HEK293 (cell line): Measurements from ENCODE around the gene CZIB.
"Not testable (repeated sequence)": the region's sequence is repeated elsewhere in the genome, so short reads cannot be mapped to it uniquely, and the experiment has no call there.

Experiments used
- CTCF ChIA-PET: fragments of 350-600 bp; formaldehyde crosslinking; extraction: SDS; loops from one replicate; lab custom pipeline; 2021; ENCODE audit warnings: antibody characterized with exemption; lab: Yijun Ruan, JAX
- POLR2A ChIA-PET: fragments of 300-600 bp; formaldehyde crosslinking; extraction: SDS; loops from one replicate; lab custom pipeline; 2020; ENCODE audit warnings: antibody characterized with exemption, inconsistent platforms; lab: Yijun Ruan, JAX
- H3K27ac ChIP-seq: fragments of 200-500 bp; sonication (Bioruptor generic); 2 replicates; pipeline ENCODE4 v1.5.1; 2014; ENCODE audit warnings: low read depth, low read length, control low read depth, inconsistent platforms; ENCODE audit errors: extremely low read depth
- H3K36me3 ChIP-seq, 2 experiments: fragments of 200-500 bp in 1 of 2; sonication (Bioruptor generic) in 1 of 2; 1 replicate in 1 of 2; 2 replicates in 1 of 2; pipeline ENCODE4 v1.5.1; 2014 to 2017; ENCODE audit warnings: inconsistent platforms in 2 of 2, low read length in 2 of 2; ENCODE audit not compliant: control insufficient read depth in 2 of 2, insufficient read depth in 1 of 2
- H3K4me1 ChIP-seq: fragments of 200-500 bp; sonication (Bioruptor generic); 2 replicates; pipeline ENCODE4 v1.5.1; 2014; ENCODE audit warnings: mild to moderate bottlenecking, low read length, inconsistent platforms; ENCODE audit not compliant: control insufficient read depth, insufficient read depth
- H3K4me3 ChIP-seq: 2 replicates; pipeline ENCODE4 v1.5.1; 2011; ENCODE audit warnings: low read depth, mild to moderate bottlenecking, control low read depth, low read length, moderate library complexity
- H3K9me3 ChIP-seq: fragments of 200-500 bp; sonication (Bioruptor generic); 2 replicates; pipeline ENCODE4 v1.5.1; 2014; ENCODE audit warnings: low read depth, low read length, inconsistent platforms; ENCODE audit not compliant: control insufficient read depth, insufficient read depth
- BCL11A ChIP-seq: fragments of 450-650 bp; formaldehyde crosslinking; IDR thresholded peaks from 2 replicates; pipeline ENCODE4 v1.5.1; 2016; ENCODE audit warnings: low read depth, missing biosample characterization, missing genetic modification characterization
- FEZF1 ChIP-seq: fragments of 450-650 bp; formaldehyde crosslinking; IDR thresholded peaks from 2 replicates; pipeline ENCODE4 v1.5.1; 2016; ENCODE audit warnings: missing biosample characterization, missing genetic modification characterization
- GFI1B ChIP-seq: fragments of 450-650 bp; formaldehyde crosslinking; IDR thresholded peaks from 2 replicates; pipeline ENCODE4 v1.5.1; 2016; ENCODE audit warnings: missing biosample characterization, missing genetic modification characterization
- MYNN ChIP-seq: fragments of 450-650 bp; formaldehyde crosslinking; IDR thresholded peaks from 2 replicates; pipeline ENCODE4 v1.5.1; 2016; ENCODE audit warnings: missing biosample characterization, missing genetic modification characterization, borderline replicate concordance
- SALL2 ChIP-seq: fragments of 450-650 bp; formaldehyde crosslinking; IDR thresholded peaks from 2 replicates; pipeline ENCODE4 v1.5.0; 2017; ENCODE audit warnings: missing biosample characterization, mild to moderate bottlenecking, missing genetic modification characterization, borderline replicate concordance
- YY1 ChIP-seq: fragments of 450-650 bp; formaldehyde crosslinking; IDR thresholded peaks from 2 replicates; pipeline ENCODE4 v1.5.1; 2018; ENCODE audit warnings: missing biosample characterization, missing genetic modification characterization
- YY2 ChIP-seq: fragments of 450-650 bp; formaldehyde crosslinking; IDR thresholded peaks from 2 replicates; pipeline ENCODE4 v1.5.1; 2016; ENCODE audit warnings: missing biosample characterization, missing genetic modification characterization
- ZNF221 ChIP-seq: fragments of 450-650 bp; formaldehyde crosslinking; IDR thresholded peaks from 2 replicates; pipeline ENCODE4 v1.5.1; 2017; ENCODE audit warnings: missing biosample characterization, missing genetic modification characterization, borderline replicate concordance
- ZNF292 ChIP-seq: fragments of 450-650 bp; formaldehyde crosslinking; IDR thresholded peaks from 2 replicates; pipeline ENCODE4 v1.5.1; 2016; ENCODE audit warnings: low read depth, missing biosample characterization, missing genetic modification characterization, borderline replicate concordance
- ZNF311 ChIP-seq: fragments of 450-650 bp; formaldehyde crosslinking; IDR thresholded peaks from 2 replicates; pipeline ENCODE4 v1.5.1; 2017; ENCODE audit warnings: missing biosample characterization, missing genetic modification characterization, borderline replicate concordance
- ZNF561 ChIP-seq: fragments of 450-650 bp; IDR thresholded peaks from 2 replicates; pipeline ENCODE4 v1.5.1; 2018; ENCODE audit warnings: missing biosample characterization, missing genetic modification characterization, borderline replicate concordance
- ZNF610 ChIP-seq: fragments of 450-650 bp; formaldehyde crosslinking; IDR thresholded peaks from 2 replicates; pipeline ENCODE4 v1.5.1; 2016; ENCODE audit warnings: missing biosample characterization, missing genetic modification characterization, borderline replicate concordance
- ZNF639 ChIP-seq: fragments of 450-650 bp; formaldehyde crosslinking; IDR thresholded peaks from 2 replicates; pipeline ENCODE4 v1.5.1; 2016; ENCODE audit warnings: missing biosample characterization, missing genetic modification characterization
- ZNF670 ChIP-seq: fragments of 450-650 bp; formaldehyde crosslinking; IDR thresholded peaks from 2 replicates; pipeline ENCODE4 v1.5.1; 2016; ENCODE audit warnings: missing biosample characterization, missing genetic modification characterization, low read depth
- ZNF701 ChIP-seq: fragments of 450-650 bp; formaldehyde crosslinking; IDR thresholded peaks from 2 replicates; pipeline ENCODE4 v1.5.1; 2016; ENCODE audit warnings: missing biosample characterization, missing genetic modification characterization
- ZNF768 ChIP-seq: fragments of 450-650 bp; formaldehyde crosslinking; IDR thresholded peaks from 2 replicates; pipeline ENCODE4 v1.5.1; 2018; ENCODE audit warnings: missing biosample characterization, mild to moderate bottlenecking, missing genetic modification characterization
- ZSCAN30 ChIP-seq: fragments of 450-650 bp; IDR thresholded peaks from 2 replicates; pipeline ENCODE4 v1.5.1; 2018; ENCODE audit warnings: missing biosample characterization, mild to moderate bottlenecking, missing genetic modification characterization, moderate library complexity
- TF ChIP-seq, protein P1 (sequence below): fragments of 450-650 bp; IDR thresholded peaks from 2 replicates; pipeline ENCODE4 v1.5.1; 2018; ENCODE audit warnings: missing biosample characterization, missing genetic modification characterization
- TF ChIP-seq, protein P2 (sequence below): fragments of 450-650 bp; formaldehyde crosslinking; IDR thresholded peaks from 2 replicates; pipeline ENCODE4 v1.5.1; 2016; ENCODE audit warnings: missing biosample characterization, missing genetic modification characterization

The CZIB gene

GRCh38 chr1:53186533-53186932, 33.9 kb downstream of the CZIB start:
- TF ChIP-seq ZSCAN30 (tag by site-specific recombination) (no peak), SALL2 (tag by site-specific recombination) (no peak), ZNF670 (no peak), ZNF768 (no peak), ZNF701 (tag by site-specific recombination) (no peak), ZNF561 (no peak)
- Histone ChIP-seq H3K4me3 (no peak overlapping the region), H3K27ac (no peak overlapping the region), H3K4me1 (no peaks in the 10 kb centered on the region), H3K36me3 (no peaks in the 10 kb centered on the region), H3K9me3 (no peaks in the 10 kb centered on the region)
- CTCF ChIA-PET = interaction anchor here (0.6 to 2.1 kb wide), 16 partner anchors 9 to 559 kb away, joined by 3 to 19 read pairs (median 4); no protein-coding TSS in a partner anchor
- POLR2A ChIA-PET = no interaction called here

DNA sequence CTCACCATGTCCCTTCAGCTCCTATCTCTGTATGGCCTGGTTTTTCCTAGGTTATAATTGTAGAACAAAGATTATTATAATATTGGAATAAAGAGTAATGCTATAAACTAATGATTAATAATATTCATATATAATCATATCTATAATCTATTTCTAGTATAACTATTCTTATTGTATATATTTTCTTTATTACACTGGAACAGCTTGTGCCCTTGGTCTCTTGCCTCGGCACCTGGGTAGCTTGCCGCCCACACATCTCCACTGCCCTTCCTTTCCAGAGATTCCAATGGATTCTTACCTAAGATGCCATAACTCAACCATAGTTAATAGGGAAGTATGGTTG, 34.5 kb downstream of the CZIB start:
- POLR2A ChIA-PET, H3K27ac ChIP-seq: not testable (repeated sequence)
- CTCF ChIA-PET = interaction anchor here (0.6 to 2.1 kb wide), 22 partner anchors 9 to 1285 kb away, joined by 3 to 19 read pairs (median 4); no protein-coding TSS in a partner anchor

GRCh38 chr1:53183095-53183990, 37.1 kb downstream of the CZIB start:
- Histone ChIP-seq H3K9me3 (no peaks in the 10 kb centered on the region), H3K36me3 (no peaks in the 10 kb centered on the region), H3K27ac (no peak overlapping the region), H3K4me1 (no peaks in the 10 kb centered on the region), H3K4me3 (no peak overlapping the region)
- POLR2A ChIA-PET = no interaction called here
- TF ChIP-seq ZNF639 (tag by site-specific recombination) (no peak), ZNF610 (tag by site-specific recombination) (no peak), ZNF311 (tag by site-specific recombination) (no peak), YY1 (no peak), ZNF221 (tag by site-specific recombination) (no peak), SALL2 (tag by site-specific recombination) (no peak), YY2 (tag by site-specific recombination) (no peak)
- TF ChIP-seq, protein P1, sequence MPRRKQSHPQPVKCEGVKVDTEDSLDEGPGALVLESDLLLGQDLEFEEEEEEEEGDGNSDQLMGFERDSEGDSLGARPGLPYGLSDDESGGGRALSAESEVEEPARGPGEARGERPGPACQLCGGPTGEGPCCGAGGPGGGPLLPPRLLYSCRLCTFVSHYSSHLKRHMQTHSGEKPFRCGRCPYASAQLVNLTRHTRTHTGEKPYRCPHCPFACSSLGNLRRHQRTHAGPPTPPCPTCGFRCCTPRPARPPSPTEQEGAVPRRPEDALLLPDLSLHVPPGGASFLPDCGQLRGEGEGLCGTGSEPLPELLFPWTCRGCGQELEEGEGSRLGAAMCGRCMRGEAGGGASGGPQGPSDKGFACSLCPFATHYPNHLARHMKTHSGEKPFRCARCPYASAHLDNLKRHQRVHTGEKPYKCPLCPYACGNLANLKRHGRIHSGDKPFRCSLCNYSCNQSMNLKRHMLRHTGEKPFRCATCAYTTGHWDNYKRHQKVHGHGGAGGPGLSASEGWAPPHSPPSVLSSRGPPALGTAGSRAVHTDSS = no peak
- CTCF ChIA-PET = interaction anchor here (0.5 to 3.1 kb wide), 24 partner anchors 8 to 710 kb away, joined by 3 to 20 read pairs (median 4); partner anchors contain the start of gene ZYG11A

More for the DNA sequence above, 34.5 kb downstream of the CZIB start:
- not testable (repeated sequence) for H3K4me1 ChIP-seq, H3K9me3 ChIP-seq, H3K4me3 ChIP-seq, H3K36me3 ChIP-seq

GRCh38 chr1:53182716-53183094, 37.7 kb downstream of the CZIB start:
- Histone ChIP-seq H3K4me3 (no peak overlapping the region), H3K4me1 (no peaks in the 10 kb centered on the region), H3K27ac (no peak overlapping the region), H3K9me3 (no peaks in the 10 kb centered on the region), H3K36me3 (no peaks in the 10 kb centered on the region)
- ChIA-PET CTCF (interaction anchor here (0.6 to 3.1 kb wide), 22 partner anchors 8 to 709 kb away, joined by 3 to 20 read pairs (median 4); no protein-coding TSS in a partner anchor), POLR2A (no interaction called here)
- no peak for TF ChIP-seq GFI1B (tag by site-specific recombination)
- no peak for TF ChIP-seq ZNF292 (tag by site-specific recombination)
- no peak for TF ChIP-seq FEZF1 (tag by site-specific recombination)
- TF ChIP-seq, protein P2, sequence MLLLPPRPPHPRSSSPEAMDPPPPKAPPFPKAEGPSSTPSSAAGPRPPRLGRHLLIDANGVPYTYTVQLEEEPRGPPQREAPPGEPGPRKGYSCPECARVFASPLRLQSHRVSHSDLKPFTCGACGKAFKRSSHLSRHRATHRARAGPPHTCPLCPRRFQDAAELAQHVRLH (tag by site-specific recombination) = no peak
- TF ChIP-seq YY1 = no peak
- TF ChIP-seq BCL11A (tag by site-specific recombination) = no peak
- TF ChIP-seq MYNN (tag by site-specific recombination) = no peak
